Heart left ventricle (tissue), 16 donors: ENCODE measurements around the gene BST2. TPM values are rescaled to one million over a fixed set of nuclear protein-coding genes. Genes with fewer than 3 reads are reported as not detected.
A peak's percentile ranks its signal among the peaks of the same experiment; 100 is the strongest.

ENCODE experiments used
- ATAC-seq, 4 donors: fragments of 200-7000 bp; cut with Tn5 transposase; one replicate each; pipeline ENCODE4 v1.9.1; 2020 to 2022; ENCODE audit warnings: moderate library complexity in 4 of 4, mild to moderate bottlenecking in 3 of 4, moderate number of reproducible peaks in 1 of 4
- DNase-seq, 5 donors: peaks; one replicate each; pipeline ENCODE4 v3.0.0-alpha.2; 2020
- H3K27ac ChIP-seq, 12 donors: fragments of 200-600 bp; sonication (generic) in 4 of 12; one replicate each; pipeline versions ENCODE4 v1.5.0 to v1.8.0; 2016 to 2022; ENCODE audit warnings: mild to moderate bottlenecking in 2 of 12
- H3K27me3 ChIP-seq, 9 donors: fragments of 200-600 bp; sonication (generic) in 2 of 9; one replicate each; pipeline versions ENCODE4 v1.5.1 to v1.8.0; 2016 to 2022; ENCODE audit warnings: mild to moderate bottlenecking in 3 of 9
- H3K36me3 ChIP-seq, 9 donors: fragments of 200-600 bp; sonication (generic) in 2 of 9; one replicate each; pipeline versions ENCODE4 v1.5.0 to v1.8.0; 2018 to 2022; ENCODE audit warnings: mild to moderate bottlenecking in 2 of 9
- H3K4me1 ChIP-seq, 12 donors: fragments of 200-600 bp; sonication (generic) in 4 of 12; one replicate each; pipeline versions ENCODE4 v1.5.0 to v1.8.0; 2016 to 2022; ENCODE audit warnings: mild to moderate bottlenecking in 3 of 12
- H3K4me3 ChIP-seq, 12 donors: fragments of 200-600 bp; sonication (generic) in 4 of 12; one replicate each; pipeline versions ENCODE4 v1.5.0 to v1.8.0; 2017 to 2022; ENCODE audit warnings: mild to moderate bottlenecking in 9 of 12, moderate library complexity in 4 of 12
- H3K9me3 ChIP-seq, 12 donors: fragments of 200-600 bp; sonication (generic) in 4 of 12; one replicate each; pipeline versions ENCODE4 v1.5.0 to v1.8.0; 2016 to 2022; ENCODE audit warnings: mild to moderate bottlenecking in 1 of 12
- CTCF ChIP-seq, 12 donors: fragments of 200-600 bp; sonication (generic) in 4 of 12; IDR thresholded peaks; one replicate each; pipeline versions ENCODE4 v1.5.0 to v1.8.0; 2018 to 2022; ENCODE audit warnings: antibody characterized with exemption in 12 of 12, mild to moderate bottlenecking in 5 of 12
- POLR2A ChIP-seq, 2 donors: fragments of 450-650 bp; IDR thresholded peaks; one replicate each; pipeline ENCODE4 v1.6.1; 2017; ENCODE audit warnings: antibody characterized with exemption in 2 of 2, mild to moderate bottlenecking in 2 of 2, moderate library complexity in 2 of 2
- WGBS, 4 donors: extraction: QIAGEN DNeasy Blood & Tissue Kit in 2 of 4; methylation state at CpG; one replicate each; pipeline versions ENCODE4 v1.1.5 to v1.1.7; 2013 to 2018; 5-methylcytosine and 5-hydroxymethylcytosine counted together
- intact Hi-C, 10 donors: fragments of 100-400 bp; cut with DNase I; formaldehyde crosslinking; loops; one replicate each; pipeline versions ENCODE4 v1.11.1 to v1.14.2; 2022
- polyA plus RNA-seq, 2 donors: library from polyadenylated mRNA; stranded (reverse); fragments of 200-250 nt; gene quantifications; one replicate each; pipeline ENCODE4 v1.2.3, GENCODE V29; 2013
- total RNA-seq, 9 donors: library from RNA; depleted of rRNA in 2 of 9; stranded (reverse); fragments of >200 nt in 2 of 9; fragmentation: NEBNext Ultra II Directional in 3 of 9; extraction: Animal tissue kit (Norgen Biotek cat#: 25700) in 3 of 9; gene quantifications; one replicate each; pipeline versions ENCODE4 v1.1.0 to v1.2.4, GENCODE V29; 2016 to 2023
- donor health status: ischemic (EF 13 %, LVEDD 7.1; RV severe dilation, severe dysfunction).
- donor health status: healthy with polysubstance abuse.
- donor health status: DM: no; HTN: yes; CAD: no.
- donor health status: DM: no; HTN: no; CAD: no.
- donor health status: ischemic (EF 25% LVEDD 6.9; RV normal size, moderate dysfunction).
- donor health status: ischemic (EF 25% LVEDD 5.7; RV mildly dilated, moderate dysfunction).
- donor health status: healthy.
- donor health status: DM: yes; HTN: yes; CAD: no.
- donor health status: ischemic (EF 35%, LVEDD 5.7; RV mildly dilated, moderate dysfunction).
- donor health status: nonischemic (EF 11% LVEDD 7.7; RV severe dilation, severe dysfunction).
- donor health status: DM: yes; HTN: yes; CAD: no.
- donor health status: PGD.
- donor health status: ischemic (EF 29% LVEDD 5.4; RV normal size, mild dysfunction).
- donor health status: nonischemic (EF 23%, LVEDD 6.1; RV moderate dilation, normal function).

Gene BST2
- total and polyA plus RNA-seq, 11 donors = 28.6 to 116 (median 49.4) TPM

- no peak for TF ChIP-seq CTCF (IDR thresholded peaks at IDR 0.05)
- TF ChIP-seq POLR2A (IDR thresholded peaks at IDR 0.05) = no peak
- intact Hi-C loops = no loop called here
- Histone ChIP-seq H3K27ac (peak overlapping the region in 1 of 12 donors; percentile 34), H3K9me3 (no peaks in the 10 kb centered on the region), H3K4me3 (no peak overlapping the region), H3K27me3 (no peaks in the 10 kb centered on the region), H3K36me3 (no peaks in the 10 kb centered on the region), H3K4me1 (peaks cover 0 to 47% (median 20%) of the 10 kb centered on the region in 12 donors)
- ATAC-seq (no peak), DNase-seq (no peak)
- WGBS, 4 donors = 71 to 78% (median 76%) methylated on average over 8 of the region's 8 CpGs
Observed at GRCh38 chr19:17353386-17353785, 52.0 kb downstream of the BST2 start.

Other genes with a start within 250 kb of the BST2 start
- 10 to 100 TPM; 22.5 to 34.4 (median 25.8) TPM for gene USE1, start 190.3 kb downstream of the BST2 start, total RNA-seq
- gene USE1, start 190.3 kb downstream of the BST2 start, polyA plus RNA-seq = 10 to 100 TPM; 60.6 to 69.6 TPM
- gene OCEL1, start 179.4 kb downstream of the BST2 start, total RNA-seq = 10 to 100 TPM in 6 of 9 donors, 1 to 10 TPM in 3; 8.7 to 27.2 (median 16.8) TPM
- 10 to 100 TPM; 15.6 to 35.2 TPM for gene OCEL1, start 179.4 kb downstream of the BST2 start, polyA plus RNA-seq
- gene NR2F6, start 159.7 kb downstream of the BST2 start, total RNA-seq = 100 to 1,000 TPM in 2 of 9 donors, 10 to 100 TPM in 7; 34.7 to 117 (median 47.0) TPM
- 10 to 100 TPM; 30.8 to 38.3 TPM for gene NR2F6, start 159.7 kb downstream of the BST2 start, polyA plus RNA-seq
- gene USHBP1, start 140.9 kb downstream of the BST2 start, total RNA-seq = 10 to 100 TPM in 1 of 9 donors, 1 to 10 TPM in 8; 3.7 to 14.6 (median 7.3) TPM
- gene USHBP1, start 140.9 kb downstream of the BST2 start, polyA plus RNA-seq = 10 to 100 TPM; 11.1 to 12.4 TPM
- gene BABAM1, start 138.2 kb downstream of the BST2 start, total RNA-seq = 10 to 100 TPM; 60.9 to 92.4 (median 75.9) TPM
- 10 to 100 TPM; 67.2 to 73.5 TPM for gene BABAM1, start 138.2 kb downstream of the BST2 start, polyA plus RNA-seq
- gene ANKLE1, start 123.7 kb downstream of the BST2 start, total RNA-seq = under 1 TPM in 7 of 9 donors, not detected in 2; 0.07 to 0.44 (median 0.23) TPM
- under 1 TPM; 0.08 to 0.36 TPM for gene ANKLE1, start 123.7 kb downstream of the BST2 start, polyA plus RNA-seq
- 10 to 100 TPM in 5 of 9 donors, 1 to 10 TPM in 4; 7.4 to 21.8 (median 10.3) TPM for gene ABHD8, start 102.2 kb downstream of the BST2 start, total RNA-seq
- gene ABHD8, start 102.2 kb downstream of the BST2 start, polyA plus RNA-seq = 10 to 100 TPM; 11.6 to 19.2 TPM
- 100 to 1,000 TPM in 8 of 9 donors, 10 to 100 TPM in 1; 97.8 to 389 (median 174) TPM for gene MRPL34, start 99.8 kb downstream of the BST2 start, total RNA-seq
- 100 to 1,000 TPM; 296 to 325 TPM for gene MRPL34, start 99.8 kb downstream of the BST2 start, polyA plus RNA-seq
- gene DDA1, start 96.1 kb downstream of the BST2 start, total RNA-seq = 10 to 100 TPM; 13.9 to 47.1 (median 35.7) TPM
- gene DDA1, start 96.1 kb downstream of the BST2 start, polyA plus RNA-seq = 10 to 100 TPM; 64.8 to 84.6 TPM
- 10 to 100 TPM in 2 of 9 donors, 1 to 10 TPM in 7; 6.4 to 11.0 (median 7.9) TPM for gene ANO8, start 70.8 kb downstream of the BST2 start, total RNA-seq
- gene ANO8, start 70.8 kb downstream of the BST2 start, polyA plus RNA-seq = 1 to 10 TPM; 4.8 to 8.3 TPM
- gene GTPBP3, start 68.1 kb downstream of the BST2 start, total RNA-seq = 10 to 100 TPM in 7 of 9 donors, 1 to 10 TPM in 2; 6.3 to 20.1 (median 11.3) TPM
- 10 to 100 TPM in 1 of 2 donors, 1 to 10 TPM in 1; 8.9 to 13.0 TPM for gene GTPBP3, start 68.1 kb downstream of the BST2 start, polyA plus RNA-seq
- 10 to 100 TPM in 4 of 9 donors, 1 to 10 TPM in 5; 7.1 to 52.8 (median 9.5) TPM for gene PLVAP, start 28.3 kb downstream of the BST2 start, total RNA-seq
- 10 to 100 TPM; 26.4 to 50.1 TPM for gene PLVAP, start 28.3 kb downstream of the BST2 start, polyA plus RNA-seq
- gene CCDC194, start 11.4 kb downstream of the BST2 start, total RNA-seq = under 1 TPM in 2 of 9 donors, not detected in 7; 0.37 to 0.53 TPM
- gene CCDC194, start 11.4 kb downstream of the BST2 start, polyA plus RNA-seq = under 1 TPM in 1 of 2 donors, not detected in 1; 0.23 TPM
- gene MVB12A, start 14.4 kb upstream of the BST2 start, total RNA-seq = 10 to 100 TPM; 11.8 to 41.5 (median 18.5) TPM
- gene MVB12A, start 14.4 kb upstream of the BST2 start, polyA plus RNA-seq = 10 to 100 TPM; 30.7 to 46.5 TPM
- under 1 TPM in 1 of 9 donors, not detected in 8; 0.52 TPM for gene TMEM221, start 43.0 kb upstream of the BST2 start, total RNA-seq
- gene TMEM221, start 43.0 kb upstream of the BST2 start, polyA plus RNA-seq = under 1 TPM in 1 of 2 donors, not detected in 1; 0.04 TPM
- gene NXNL1, start 55.3 kb upstream of the BST2 start, total RNA-seq = 1 to 10 TPM in 1 of 9 donors, under 1 TPM in 3, not detected in 5; 0.32 to 1.1 (median 0.57) TPM
- under 1 TPM in 1 of 2 donors, not detected in 1; 0.69 TPM for gene NXNL1, start 55.3 kb upstream of the BST2 start, polyA plus RNA-seq
- 10 to 100 TPM; 32.6 to 70.3 (median 52.7) TPM for gene SLC27A1, start 64.9 kb upstream of the BST2 start, total RNA-seq
- gene SLC27A1, start 64.9 kb upstream of the BST2 start, polyA plus RNA-seq = 10 to 100 TPM; 22.1 to 47.6 TPM
- 10 to 100 TPM; 15.5 to 57.1 (median 27.0) TPM for gene PGLS, start 106.0 kb upstream of the BST2 start, total RNA-seq
- gene PGLS, start 106.0 kb upstream of the BST2 start, polyA plus RNA-seq = 10 to 100 TPM; 28.8 to 45.9 TPM
- gene COLGALT1, start 150.0 kb upstream of the BST2 start, total RNA-seq = 100 to 1,000 TPM in 1 of 9 donors, 10 to 100 TPM in 8; 23.7 to 117 (median 32.6) TPM
- gene COLGALT1, start 150.0 kb upstream of the BST2 start, polyA plus RNA-seq = 10 to 100 TPM; 16.1 to 49.8 TPM